ENCODE data around the gene KCTD16. TPM values are rescaled to one million over a fixed set of nuclear protein-coding genes. Genes with fewer than 3 reads are reported as not detected.

Gene KCTD16
- total RNA-seq, 6 experiments from 2014 or later: 1.5 to 3.6 (median 3.0) TPM

DNA sequence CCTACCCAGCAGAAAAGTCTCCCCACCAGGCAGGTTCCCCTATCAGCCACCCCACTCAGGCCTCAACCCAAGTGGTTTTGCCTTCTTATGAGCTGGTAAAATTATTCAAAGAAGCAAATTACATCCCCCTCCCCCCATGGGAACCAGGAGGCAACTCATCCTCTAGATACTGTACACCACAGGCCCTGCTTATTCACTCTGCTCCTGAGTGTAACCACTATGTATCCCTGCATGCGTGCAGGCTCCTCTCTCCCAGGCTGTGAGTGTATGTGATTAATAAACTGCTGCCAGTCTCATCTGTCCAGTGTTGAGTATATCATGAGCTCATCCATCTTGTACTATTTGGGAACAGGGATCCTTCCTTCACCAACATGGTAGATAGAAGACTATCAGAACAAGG is 8.6 kb downstream of the KCTD16 start:
- peaks cover 45% of the 10 kb centered on the region for H3K4me1 Mint-ChIP-seq (ENCODE audit: low read depth)
- no peaks in the 10 kb centered on the region for H3K27me3 Mint-ChIP-seq (ENCODE audit: insufficient read depth)
- no peaks in the 10 kb centered on the region for H3K36me3 Mint-ChIP-seq (ENCODE audit: low read depth)
- no peak overlapping the region for H3K4me3 Mint-ChIP-seq
- H3K9me3 Mint-ChIP-seq: no peaks in the 10 kb centered on the region
- H3K27ac Mint-ChIP-seq: no peak overlapping the region; the same call in 1 of the 2 replicates
- TF ChIP-seq, protein P1, sequence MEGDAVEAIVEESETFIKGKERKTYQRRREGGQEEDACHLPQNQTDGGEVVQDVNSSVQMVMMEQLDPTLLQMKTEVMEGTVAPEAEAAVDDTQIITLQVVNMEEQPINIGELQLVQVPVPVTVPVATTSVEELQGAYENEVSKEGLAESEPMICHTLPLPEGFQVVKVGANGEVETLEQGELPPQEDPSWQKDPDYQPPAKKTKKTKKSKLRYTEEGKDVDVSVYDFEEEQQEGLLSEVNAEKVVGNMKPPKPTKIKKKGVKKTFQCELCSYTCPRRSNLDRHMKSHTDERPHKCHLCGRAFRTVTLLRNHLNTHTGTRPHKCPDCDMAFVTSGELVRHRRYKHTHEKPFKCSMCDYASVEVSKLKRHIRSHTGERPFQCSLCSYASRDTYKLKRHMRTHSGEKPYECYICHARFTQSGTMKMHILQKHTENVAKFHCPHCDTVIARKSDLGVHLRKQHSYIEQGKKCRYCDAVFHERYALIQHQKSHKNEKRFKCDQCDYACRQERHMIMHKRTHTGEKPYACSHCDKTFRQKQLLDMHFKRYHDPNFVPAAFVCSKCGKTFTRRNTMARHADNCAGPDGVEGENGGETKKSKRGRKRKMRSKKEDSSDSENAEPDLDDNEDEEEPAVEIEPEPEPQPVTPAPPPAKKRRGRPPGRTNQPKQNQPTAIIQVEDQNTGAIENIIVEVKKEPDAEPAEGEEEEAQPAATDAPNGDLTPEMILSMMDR (IDR thresholded peaks at IDR 0.05): no peak
- DNase-seq: no peak

DNA sequence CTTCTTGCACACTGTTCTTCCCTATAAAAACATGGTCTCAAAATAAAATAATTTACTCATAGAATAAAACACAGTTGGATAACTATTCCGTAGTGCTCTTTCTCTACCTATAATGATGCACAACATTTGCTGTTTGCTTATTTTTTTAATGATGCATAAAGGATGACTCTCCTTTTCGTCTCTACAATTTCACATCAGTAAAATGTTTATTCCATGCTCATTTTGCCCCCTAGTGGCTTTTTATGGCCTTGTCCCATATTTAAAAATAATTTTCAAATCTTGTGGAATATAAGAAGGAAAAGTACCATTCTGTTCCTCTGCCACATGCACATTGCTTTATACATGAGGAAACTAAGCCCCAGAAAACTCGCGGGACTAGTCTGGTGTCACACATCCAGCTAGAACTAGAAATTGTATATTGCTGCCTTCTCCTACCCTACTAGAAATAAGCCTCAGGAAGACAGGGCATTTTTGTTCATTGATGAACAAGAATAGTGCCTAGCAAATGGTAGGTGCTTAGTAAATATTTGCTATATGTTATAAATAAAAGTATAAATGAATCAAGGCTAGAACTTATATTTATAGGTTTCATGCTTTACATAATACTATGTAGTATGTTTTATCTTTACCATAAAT is 12.7 kb downstream of the KCTD16 start:
- H3K4me3 Mint-ChIP-seq: no peak overlapping the region
- peak; percentile 69 for DNase-seq

DNA sequence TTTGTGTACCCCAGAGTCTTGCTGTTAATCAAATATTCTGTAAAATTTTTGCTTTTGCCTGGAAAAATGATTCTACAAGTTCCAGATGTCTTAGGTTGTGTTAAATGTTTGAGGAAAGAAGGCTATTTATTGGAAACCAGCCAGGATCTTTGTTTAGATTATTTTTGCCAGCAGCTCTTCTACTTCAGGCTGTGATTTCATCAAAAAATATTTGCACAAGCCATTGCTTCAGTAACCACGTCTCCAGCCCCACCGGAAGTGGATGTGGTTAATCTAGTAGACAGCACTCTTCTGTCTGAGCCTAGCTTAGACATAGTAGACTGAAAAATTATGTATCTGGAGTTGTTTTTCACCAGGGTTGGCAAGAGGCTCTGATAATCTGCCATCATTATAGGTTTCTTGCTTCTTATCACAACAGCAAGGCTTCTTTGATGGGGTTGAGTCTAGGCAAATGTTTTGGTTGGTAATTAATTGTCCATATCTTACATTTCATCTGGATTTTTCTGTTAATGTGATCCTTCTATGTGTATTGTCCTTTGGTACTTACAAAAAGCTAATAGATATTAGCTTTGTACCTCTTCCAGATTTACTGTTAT is 17.1 kb downstream of the KCTD16 start:
- peaks cover 9% of the 10 kb centered on the region for H3K4me1 Mint-ChIP-seq (ENCODE audit: low read depth)
- H3K36me3 Mint-ChIP-seq (ENCODE audit: low read depth): no peaks in the 10 kb centered on the region
- peak overlapping the region; percentile 71 for H3K27ac Mint-ChIP-seq
- no peaks in the 10 kb centered on the region for H3K27me3 Mint-ChIP-seq (ENCODE audit: insufficient read depth)
- H3K4me3 Mint-ChIP-seq: peak overlapping the region; percentile 23; the same call in 1 of the 2 replicates
- no peaks in the 10 kb centered on the region for H3K9me3 Mint-ChIP-seq
- TF ChIP-seq, protein P1 (IDR thresholded peaks at IDR 0.05): no peak
- peak; percentile 96 for DNase-seq

More for the DNA sequence above, 12.7 kb downstream of the KCTD16 start:
- no peak overlapping the region; the same call in 1 of the 2 replicates for H3K27ac Mint-ChIP-seq
- no peaks in the 10 kb centered on the region for H3K9me3 Mint-ChIP-seq
- TF ChIP-seq, protein P1 (IDR thresholded peaks at IDR 0.05): peak; percentile 89
- no peaks in the 10 kb centered on the region for H3K27me3 Mint-ChIP-seq (ENCODE audit: insufficient read depth)
- no peaks in the 10 kb centered on the region for H3K36me3 Mint-ChIP-seq (ENCODE audit: low read depth)
- H3K4me1 Mint-ChIP-seq (ENCODE audit: low read depth): peaks cover 30% of the 10 kb centered on the region

DNA sequence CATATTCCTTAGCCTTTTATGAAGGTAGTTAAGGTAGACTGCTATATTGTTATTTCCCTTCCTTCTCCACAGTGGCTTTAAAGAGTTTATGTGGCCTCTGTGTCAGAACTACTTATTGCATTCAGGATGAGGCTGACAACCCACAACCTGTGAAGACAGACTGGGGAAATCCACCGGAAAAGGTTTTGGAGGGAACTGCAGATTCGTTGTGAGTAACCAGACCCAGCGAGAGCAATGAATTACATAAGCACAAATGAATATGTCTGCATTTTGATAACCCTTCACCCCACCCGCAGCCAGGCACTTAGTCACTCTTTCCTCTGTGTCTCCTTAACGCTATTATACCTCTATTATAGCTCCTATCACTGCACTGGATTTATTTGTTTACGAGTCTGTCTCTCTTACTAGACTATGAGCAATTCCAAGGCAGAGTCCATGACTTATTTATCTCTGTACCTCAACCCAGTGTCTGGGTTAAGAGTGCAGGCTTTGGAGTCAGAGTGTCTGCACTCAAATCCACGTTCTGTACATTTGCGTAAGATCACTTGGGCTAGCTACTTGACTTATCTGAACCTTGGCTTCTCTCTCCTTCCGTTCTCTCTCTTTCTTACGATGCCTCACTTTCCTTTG is 19.2 kb downstream of the KCTD16 start:
- TF ChIP-seq, protein P1 (IDR thresholded peaks at IDR 0.05): no peak
- Mint-ChIP-seq H3K27ac (peak overlapping the region; percentile 54), H3K27me3 (ENCODE audit: insufficient read depth) (no peaks in the 10 kb centered on the region), H3K9me3 (no peaks in the 10 kb centered on the region), H3K36me3 (ENCODE audit: low read depth) (no peaks in the 10 kb centered on the region), H3K4me1 (ENCODE audit: low read depth) (no peaks in the 10 kb centered on the region; the same call in 1 of the 2 replicates), H3K4me3 (peak overlapping the region; percentile 53)
- peak; percentile 81 for DNase-seq

DNA sequence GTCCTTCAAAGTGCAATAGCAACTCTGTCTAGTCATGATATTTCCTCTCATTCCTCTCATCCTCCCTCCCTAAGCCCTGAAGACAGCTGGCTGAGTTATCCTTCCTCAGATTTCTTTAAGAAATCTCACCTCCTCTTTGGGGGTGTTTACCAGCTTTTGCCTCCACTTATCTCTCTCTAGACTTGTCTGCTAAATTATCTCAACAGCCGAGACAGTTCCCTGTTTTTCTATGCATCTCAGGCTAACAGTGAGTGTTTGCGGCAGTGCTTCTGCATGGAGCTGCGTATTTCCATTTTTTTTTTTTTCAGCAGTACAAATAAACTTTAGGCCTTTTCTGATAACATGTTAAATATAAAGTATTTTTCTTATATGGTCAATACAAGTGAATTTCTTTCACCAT is 20.9 kb downstream of the KCTD16 start:
- H3K4me1 Mint-ChIP-seq (ENCODE audit: low read depth): peaks cover 11% of the 10 kb centered on the region
- TF ChIP-seq, protein P1 (IDR thresholded peaks at IDR 0.05): no peak
- H3K27me3 Mint-ChIP-seq (ENCODE audit: insufficient read depth): no peaks in the 10 kb centered on the region
- no peak for DNase-seq
- no peaks in the 10 kb centered on the region for H3K9me3 Mint-ChIP-seq
- H3K4me3 Mint-ChIP-seq: no peak overlapping the region
- no peak overlapping the region for H3K27ac Mint-ChIP-seq
- no peaks in the 10 kb centered on the region for H3K36me3 Mint-ChIP-seq (ENCODE audit: low read depth)
